Naive B cell (primary cell): ENCODE results near the gene RANBP3L. TPM values are rescaled to one million over a fixed set of nuclear protein-coding genes. Genes with fewer than 3 reads are reported as not detected.
"Not testable (repeated sequence)": the region's sequence is repeated elsewhere in the genome, so short reads cannot be mapped to it uniquely, and the experiment has no call there.

Experiments used
- ATAC-seq, 2 donors: fragments of 150-1000 bp; cut with Tn5 transposase; 2 replicates each; pipeline ENCODE4 v1.10.0; 2021; ENCODE audit warnings: low read depth in 2 of 2, mild to moderate bottlenecking in 2 of 2, moderate library complexity in 2 of 2
- DNase-seq: peaks from one replicate; pipeline ENCODE4 v3.0.0; 2022
- H3K27ac Mint-ChIP-seq, 6 donors: one replicate each; pipeline ENCODE4 v1.8.0; 2020 to 2022; ENCODE audit warnings: mild to moderate bottlenecking in 6 of 6, mixed read lengths in 6 of 6, moderate library complexity in 5 of 6, inconsistent platforms in 2 of 6
- H3K27me3 Mint-ChIP-seq, 3 donors: one replicate each; pipeline ENCODE4 v1.8.0; 2021 to 2022; ENCODE audit warnings: mixed read lengths in 3 of 3, mild to moderate bottlenecking in 1 of 3
- H3K36me3 Mint-ChIP-seq, 2 donors: one replicate each; pipeline ENCODE4 v1.8.0; 2020 to 2022; ENCODE audit warnings: mixed read lengths in 2 of 2, inconsistent platforms in 1 of 2, mild to moderate bottlenecking in 1 of 2
- H3K4me1 Mint-ChIP-seq, 3 donors: one replicate each; pipeline ENCODE4 v1.8.0; 2020 to 2022; ENCODE audit warnings: mixed read lengths in 3 of 3, inconsistent platforms in 1 of 3, mild to moderate bottlenecking in 1 of 3, moderate library complexity in 1 of 3
- H3K4me3 Mint-ChIP-seq, 8 donors: one replicate each; pipeline ENCODE4 v1.8.0; 2020 to 2022; ENCODE audit warnings: mild to moderate bottlenecking in 8 of 8, mixed read lengths in 8 of 8, moderate library complexity in 8 of 8, inconsistent platforms in 2 of 8
- H3K9me3 Mint-ChIP-seq, 7 donors: one replicate each; pipeline ENCODE4 v1.8.0; 2020 to 2022; ENCODE audit warnings: mixed read lengths in 7 of 7, mild to moderate bottlenecking in 5 of 7, inconsistent platforms in 2 of 7, moderate library complexity in 1 of 7
- polyA plus RNA-seq, 6 donors: library from polyadenylated mRNA; unstranded; fragments of 300-500 nt; fragmentation: Illumina TruSeq; gene quantifications; one replicate each; pipeline ENCODE4 v1.2.3, GENCODE V29; 2021; ENCODE audit warnings: low read depth in 6 of 6

RANBP3L gene
- polyA plus RNA-seq, 6 donors from 2014 or later, result not detected

DNA sequence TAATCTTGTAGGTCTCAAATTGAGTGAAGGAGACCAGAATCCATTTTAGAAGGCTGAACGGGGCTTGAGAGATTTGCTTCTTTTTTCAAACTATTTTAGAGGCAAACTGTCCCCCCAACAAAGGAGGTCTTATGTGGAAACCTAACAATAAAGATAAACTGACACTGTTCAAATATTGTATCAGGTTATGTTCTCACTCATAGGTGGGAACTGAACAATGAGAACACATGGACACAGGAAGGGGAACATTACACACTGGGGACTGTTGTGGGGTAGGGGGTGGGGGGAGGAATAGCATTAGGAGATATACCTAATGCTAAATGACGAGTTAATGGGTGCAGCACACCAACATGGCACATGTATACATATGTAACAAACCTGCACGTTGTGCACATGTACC lies 102.9 kb downstream of the RANBP3L start:
- not testable (repeated sequence) for H3K9me3 Mint-ChIP-seq, H3K27me3 Mint-ChIP-seq, ATAC-seq, H3K27ac Mint-ChIP-seq, H3K4me3 Mint-ChIP-seq, H3K4me1 Mint-ChIP-seq, DNase-seq
- H3K36me3 Mint-ChIP-seq, result peaks cover 8 to 16% of the 10 kb centered on the region in 2 donors

Other genes starting within 250 kb of the RANBP3L start
- under 1 TPM in 1 of 6 donors, not detected in 5; 0.12 TPM for gene UGT3A2, start 235.0 kb downstream of the RANBP3L start, polyA plus RNA-seq
- 1 to 10 TPM; 3.6 to 6.7 (median 5.0) TPM for gene LMBRD2, start 150.0 kb downstream of the RANBP3L start, polyA plus RNA-seq
- 10 to 100 TPM; 17.7 to 30.8 (median 24.5) TPM for gene SKP2, start 149.8 kb downstream of the RANBP3L start, polyA plus RNA-seq
- gene NADK2, start 60.0 kb downstream of the RANBP3L start, polyA plus RNA-seq, result 1 to 10 TPM; 1.0 to 7.1 (median 4.2) TPM